Hepatocyte (in vitro differentiated cells): ENCODE results near the gene CCDC8. TPM values are rescaled to one million over a fixed set of nuclear protein-coding genes. Genes with fewer than 3 reads are reported as not detected.

Experiments used
- DNase-seq: peaks from one replicate; pipeline ENCODE4 v3.0.0-alpha.2; 2016; ENCODE audit warnings: low spot score
- H2AFZ ChIP-seq: fragments of 200-600 bp; sonication (generic); 2 replicates; pipeline ENCODE4 v1.6.0; 2016; ENCODE audit warnings: antibody characterized with exemption, mild to moderate bottlenecking
- H3K27ac ChIP-seq: fragments of 200-600 bp; sonication (generic); 2 replicates; pipeline ENCODE4 v1.5.1; 2016; ENCODE audit warnings: mild to moderate bottlenecking
- H3K27me3 ChIP-seq: fragments of 200-600 bp; sonication (generic); 2 replicates; pipeline ENCODE4 v1.6.1; 2016
- H3K36me3 ChIP-seq: fragments of 200-600 bp; sonication (generic); replicated peaks from 2 replicates; pipeline ENCODE4 v1.5.1; 2016; ENCODE audit warnings: low read depth; ENCODE audit not compliant: insufficient read depth
- H3K4me1 ChIP-seq: fragments of 200-600 bp; sonication (generic); 2 replicates; pipeline ENCODE4 v1.5.1; 2016; ENCODE audit warnings: mild to moderate bottlenecking, moderate library complexity; ENCODE audit not compliant: insufficient read depth
- H3K4me2 ChIP-seq: fragments of 200-600 bp; sonication (generic); 2 replicates; pipeline ENCODE4 v1.6.0; 2016
- H3K4me3 ChIP-seq: fragments of 200-600 bp; sonication (generic); 2 replicates; pipeline ENCODE4 v1.5.1; 2016; ENCODE audit warnings: mild to moderate bottlenecking
- H3K79me2 ChIP-seq: fragments of 200-600 bp; sonication (generic); 2 replicates; pipeline ENCODE4 v1.6.0; 2017; ENCODE audit warnings: mild to moderate bottlenecking
- H3K9me2 ChIP-seq: fragments of 200-600 bp; sonication (generic); replicated peaks from 2 replicates; pipeline ENCODE4 v1.6.0; 2017; ENCODE audit warnings: mild to moderate bottlenecking; ENCODE audit not compliant: insufficient read depth
- H3K9me3 ChIP-seq: fragments of 200-600 bp; sonication (generic); 2 replicates; pipeline ENCODE4 v1.5.1; 2016; ENCODE audit warnings: low read depth, mild to moderate bottlenecking
- H4K20me1 ChIP-seq: fragments of 200-600 bp; sonication (generic); 2 replicates; pipeline ENCODE4 v1.6.0; 2016; ENCODE audit warnings: mild to moderate bottlenecking; ENCODE audit not compliant: insufficient read depth, poor library complexity, severe bottlenecking
- CTCF ChIP-seq: fragments of 200-600 bp; sonication (generic); IDR thresholded peaks from 2 replicates; pipeline ENCODE4 v1.5.1; 2016; ENCODE audit warnings: antibody characterized with exemption, mild to moderate bottlenecking; ENCODE audit not compliant: poor library complexity
- EZH2 ChIP-seq: fragments of 200-600 bp; sonication (generic); IDR thresholded peaks from 2 replicates; pipeline ENCODE4 v1.6.1; 2016; ENCODE audit warnings: antibody characterized with exemption, mild to moderate bottlenecking, borderline replicate concordance
- EZH2phosphoT487 ChIP-seq: fragments of 200-600 bp; sonication (generic); IDR thresholded peaks from one replicate; pipeline ENCODE4 v1.6.1; 2018; ENCODE audit warnings: antibody characterized with exemption, mild to moderate bottlenecking, low read depth, moderate library complexity; ENCODE audit not compliant: unreplicated experiment, severe bottlenecking
- WGBS: methylation state at CpG from one replicate; pipeline ENCODE4 v1.1.6; 2016; ENCODE audit warnings: low lambda C conversion rate; ENCODE audit errors: missing lambda C conversion rate; 5-methylcytosine and 5-hydroxymethylcytosine counted together
- polyA plus RNA-seq: library from polyadenylated mRNA; unstranded; fragments of >200 nt; fragmentation: Nextera tagmentation; extraction: Ambion mirVana; gene quantifications from 2 replicates; pipeline ENCODE4 v1.2.1, GENCODE V29; 2016
- total RNA-seq: library from RNA; depleted of rRNA; stranded (reverse); fragments of >200 nt; gene quantifications from 2 replicates; pipeline ENCODE4 v1.2.3, GENCODE V29; 2014

CCDC8 gene
- total and polyA plus RNA-seq, 2 experiments from 2014 or later: 51.7 to 55.9 TPM

DNA sequence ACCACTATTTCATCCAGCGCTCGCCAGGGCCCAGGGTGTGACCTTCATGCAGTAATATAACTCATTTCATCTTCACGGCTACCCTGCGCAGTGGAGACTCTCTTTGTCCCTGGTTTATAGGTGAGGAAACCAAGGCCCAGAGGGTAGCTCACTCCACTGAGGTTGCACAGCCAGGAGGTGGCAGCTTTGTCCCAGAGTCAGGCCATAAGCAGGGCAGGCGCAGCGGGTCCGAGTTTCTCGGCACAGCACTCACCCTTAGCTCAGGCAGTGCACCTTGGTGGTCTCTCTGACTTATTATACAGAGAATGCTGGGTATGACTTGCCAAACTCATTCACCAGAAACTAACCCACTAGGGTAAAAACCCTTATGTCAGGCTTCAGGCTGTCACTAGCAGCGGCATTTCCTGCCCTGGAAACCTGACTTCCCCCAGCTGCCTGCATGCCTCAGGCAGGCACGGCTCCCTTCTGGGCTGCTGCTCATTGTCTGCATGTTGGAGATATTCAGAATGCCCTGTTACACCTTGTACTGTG lies 41.9 kb downstream of the CCDC8 start:
- no peak overlapping the region for H3K4me2 ChIP-seq
- H3K4me1 ChIP-seq: peaks cover 18% of the 10 kb centered on the region
- H3K79me2 ChIP-seq: peaks cover 36% of the 10 kb centered on the region
- no peaks in the 10 kb centered on the region for H3K36me3 ChIP-seq
- no peaks in the 10 kb centered on the region for H3K9me3 ChIP-seq
- WGBS: 81% methylated on average over 10 of the region's 10 CpGs
- H3K27ac ChIP-seq: no peak overlapping the region
- no peak overlapping the region for H3K4me3 ChIP-seq
- no peaks in the 10 kb centered on the region for H3K9me2 ChIP-seq
- H4K20me1 ChIP-seq: peaks cover 13% of the 10 kb centered on the region
- TF ChIP-seq EZH2 (no peak), CTCF (no peak), EZH2phosphoT487 (no peak)
- no peak overlapping the region for H2AFZ ChIP-seq
- no peaks in the 10 kb centered on the region for H3K27me3 ChIP-seq
- no peak for DNase-seq

- no peak overlapping the region for H3K4me2 ChIP-seq
- H2AFZ ChIP-seq: no peak overlapping the region
- H3K36me3 ChIP-seq: no peaks in the 10 kb centered on the region
- WGBS: 76% methylated on average over 7 of the region's 7 CpGs
- no peaks in the 10 kb centered on the region for H3K27me3 ChIP-seq
- no peak for DNase-seq
- H3K27ac ChIP-seq: no peak overlapping the region
- H3K79me2 ChIP-seq: peaks cover 48% of the 10 kb centered on the region
- H3K9me2 ChIP-seq: no peaks in the 10 kb centered on the region
- H4K20me1 ChIP-seq: peaks cover 13% of the 10 kb centered on the region
- TF ChIP-seq EZH2phosphoT487 (no peak), EZH2 (no peak), CTCF (no peak)
- H3K4me1 ChIP-seq: peaks cover 18% of the 10 kb centered on the region
- no peaks in the 10 kb centered on the region for H3K9me3 ChIP-seq
- no peak overlapping the region for H3K4me3 ChIP-seq
Measured at GRCh38 chr19:46369817-46370216, 43.5 kb downstream of the CCDC8 start.

DNA sequence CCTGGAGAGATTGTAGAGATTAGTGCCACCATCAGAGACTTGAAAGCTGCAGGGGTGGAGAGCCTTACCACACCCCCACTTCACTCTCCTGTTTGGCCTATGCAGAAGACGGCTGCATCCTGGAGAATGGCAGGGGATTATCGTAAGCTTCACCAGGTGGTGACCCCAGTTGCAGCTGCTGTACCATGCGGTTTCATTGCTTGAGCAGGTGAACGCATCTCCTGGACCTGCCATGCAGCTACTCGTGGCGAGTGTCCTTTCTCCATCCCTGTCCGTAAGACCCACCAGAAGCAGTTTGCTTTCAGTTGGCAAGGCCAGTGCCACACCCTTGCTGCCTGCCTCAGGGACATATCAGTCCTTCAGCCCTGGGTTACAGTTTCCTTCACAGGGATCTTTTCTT lies 45.2 kb downstream of the CCDC8 start:
- H3K9me3 ChIP-seq: no peaks in the 10 kb centered on the region

More for the DNA sequence above, 45.2 kb downstream of the CCDC8 start:
- H2AFZ ChIP-seq: no peak overlapping the region
- H3K27me3 ChIP-seq: no peaks in the 10 kb centered on the region
- WGBS: 95% methylated on average over 7 of the region's 7 CpGs
- H3K4me1 ChIP-seq: peaks cover 10% of the 10 kb centered on the region
- H3K79me2 ChIP-seq: peaks cover 52% of the 10 kb centered on the region
- DNase-seq: no peak
- no peak overlapping the region for H3K27ac ChIP-seq
- TF ChIP-seq CTCF (no peak), EZH2phosphoT487 (no peak), EZH2 (no peak)
- H3K4me2 ChIP-seq: no peak overlapping the region
- no peak overlapping the region for H3K4me3 ChIP-seq
- peaks cover 10% of the 10 kb centered on the region for H4K20me1 ChIP-seq
- no peaks in the 10 kb centered on the region for H3K36me3 ChIP-seq
- H3K9me2 ChIP-seq: no peaks in the 10 kb centered on the region
